K562 (cell line): ENCODE measurements around the gene STARD8. TPM values are rescaled to one million over a fixed set of nuclear protein-coding genes. Genes with fewer than 3 reads are reported as not detected.

Experiments
- ATAC-seq: fragments of 200-7000 bp; cut with Tn5 transposase; 3 replicates; pipeline ENCODE4 v1.9.1; 2020; ENCODE audit warnings: moderate library complexity
- BruUV-seq: library from RNA; stranded (reverse); fragments of 400-500 nt; replicated peaks from 2 replicates; lab custom pipeline; 2021; lab: Mats Ljungman, UMichigan
- CTCF ChIA-PET: fragments of 300-600 bp; formaldehyde crosslinking; extraction: SDS; loops from one replicate; lab custom pipeline; 2021; ENCODE audit warnings: low intra/inter-chr PET ratio; lab: Yijun Ruan, JAX
- POLR2A ChIA-PET: fragments of 300-600, 350-650 bp; sonication (Branson Sonifier 250); formaldehyde crosslinking; extraction: SDS; loops from one replicate; lab custom pipeline; 2021; ENCODE audit warnings: antibody characterized with exemption, inconsistent platforms; lab: Yijun Ruan, JAX
- DNase-seq, 4 experiments: peaks; one replicate each; pipeline versions ENCODE4 v3.0.0 to v3.0.0-alpha.2; 2011 to 2018; ENCODE audit warnings: low spot score in 3 of 4, mixed read lengths in 3 of 4; ENCODE audit errors: extremely low read depth in 1 of 4
- FAIRE-seq: peaks from 2 replicates; lab custom pipeline; 2011; peaks lifted over from hg19 to GRCh38; lab: Jason Lieb, UNC
- H2AFZ ChIP-seq: 2 replicates; pipeline ENCODE4 v1.6.0; 2011; ENCODE audit warnings: low read depth, low read length, control low read depth, inconsistent platforms
- H3K27ac ChIP-seq: fragments of 200-600 bp; 3 replicates; pipeline ENCODE4 v1.8.0; 2011; ENCODE audit warnings: low read depth, mild to moderate bottlenecking, control low read depth, inconsistent platforms, low read length, moderate library complexity, mixed read lengths; ENCODE audit errors: extremely low read depth
- H3K27me3 ChIP-seq, 2 experiments: fragments of 300-600 bp in 1 of 2; 2 replicates in 1 of 2; 3 replicates in 1 of 2; pipeline versions ENCODE4 v1.6.0 to v1.8.0; 2011; ENCODE audit warnings: inconsistent platforms in 2 of 2, low read length in 2 of 2, mild to moderate bottlenecking in 1 of 2, mixed read lengths in 1 of 2, moderate library complexity in 1 of 2; ENCODE audit not compliant: control insufficient read depth in 2 of 2, insufficient read depth in 2 of 2
- H3K36me3 ChIP-seq: fragments of 300-600 bp; 3 replicates; pipeline ENCODE4 v1.8.0; 2011; ENCODE audit warnings: mild to moderate bottlenecking, low read length, inconsistent platforms; ENCODE audit not compliant: control insufficient read depth, insufficient read depth
- H3K4me1 ChIP-seq, 2 experiments: fragments of 200-600 bp in 1 of 2; replicated peaks in 1 of 2; 2 replicates in 1 of 2; 3 replicates in 1 of 2; pipeline versions ENCODE4 v1.5.1 to v1.8.0; 2011; ENCODE audit warnings: inconsistent platforms in 2 of 2, low read length in 2 of 2, mild to moderate bottlenecking in 1 of 2, mixed read lengths in 1 of 2, moderate library complexity in 1 of 2; ENCODE audit not compliant: control insufficient read depth in 2 of 2, insufficient read depth in 2 of 2
- H3K4me2 ChIP-seq: 2 replicates; pipeline ENCODE4 v1.6.1; 2011; ENCODE audit warnings: low read length, control low read depth, inconsistent platforms, mixed read lengths; ENCODE audit not compliant: insufficient read depth
- H3K4me3 ChIP-seq: fragments of 200-600 bp; sonication (generic), shearing (Covaris generic); 2 replicates; pipeline ENCODE4 v1.5.1; 2016; ENCODE audit warnings: control low read depth, inconsistent platforms
- H3K79me2 ChIP-seq: fragments of 200-600 bp; 3 replicates; pipeline ENCODE4 v1.8.0; 2011; ENCODE audit warnings: low read length, inconsistent platforms; ENCODE audit not compliant: control insufficient read depth, insufficient read depth
- H3K9ac ChIP-seq, 2 experiments: 2 replicates each; pipeline versions ENCODE4 v1.6.0 to v1.6.1; 2011; ENCODE audit warnings: low read depth in 2 of 2, low read length in 2 of 2, control low read depth in 1 of 2, inconsistent platforms in 1 of 2, mild to moderate bottlenecking in 1 of 2, mixed read lengths in 1 of 2; ENCODE audit not compliant: insufficient read depth in 1 of 2
- H3K9me1 ChIP-seq: one replicate; pipeline ENCODE4 v1.6.0; 2011; ENCODE audit warnings: inconsistent platforms, mild to moderate bottlenecking, low read length, moderate library complexity; ENCODE audit not compliant: control insufficient read depth, insufficient read depth
- H3K9me3 ChIP-seq: replicated peaks from 2 replicates; pipeline ENCODE4 v1.5.1; 2011; ENCODE audit warnings: low read depth, low read length, inconsistent platforms; ENCODE audit not compliant: control insufficient read depth, insufficient read depth
- H4K20me1 ChIP-seq: replicated peaks from 2 replicates; pipeline ENCODE4 v1.6.1; 2011; ENCODE audit warnings: low read length, inconsistent platforms, mixed read lengths; ENCODE audit not compliant: control insufficient read depth, insufficient read depth
- ADNP ChIP-seq: fragments of 200-800 bp; sonication (Bioruptor generic); IDR thresholded peaks from 2 replicates; pipeline ENCODE4 v1.6.1; 2016; ENCODE audit warnings: missing genetic modification characterization, missing compliant biosample characterization
- CHCHD3 ChIP-seq: fragments of 250-450 bp; sonication (Bioruptor Pico); IDR thresholded peaks from 2 replicates; pipeline ENCODE4 v2.1.2; 2022; ENCODE audit warnings: mild to moderate bottlenecking
- EWSR1 ChIP-seq: fragments of 450-650 bp; IDR thresholded peaks from 2 replicates; pipeline ENCODE4 v1.6.1; 2018; ENCODE audit warnings: borderline replicate concordance, mild to moderate bottlenecking, low read depth, moderate library complexity; ENCODE audit not compliant: partially characterized antibody
- GATAD2B ChIP-seq: fragments of 450-650 bp; IDR thresholded peaks from 2 replicates; pipeline ENCODE4 v1.6.1; 2017; ENCODE audit warnings: mild to moderate bottlenecking, borderline replicate concordance
- HDAC1 ChIP-seq, 2 experiments: fragments of 450-650 bp; IDR thresholded peaks; 2 replicates each; pipeline ENCODE4 v1.6.1; 2016 to 2017; ENCODE audit warnings: inconsistent platforms in 1 of 2, mild to moderate bottlenecking in 1 of 2, moderate library complexity in 1 of 2
- HMBOX1 ChIP-seq: sonication (generic); IDR thresholded peaks from 2 replicates; pipeline ENCODE4 v1.6.1; 2016
- PCBP2 ChIP-seq: fragments of 200-400 bp; formaldehyde crosslinking; IDR thresholded peaks from 2 replicates; pipeline ENCODE4 v1.6.1; 2018; ENCODE audit warnings: low read length, low read depth, mild to moderate bottlenecking, moderate library complexity; ENCODE audit not compliant: poor library complexity, severe bottlenecking
- ZNF217 ChIP-seq: sonication (generic); formaldehyde crosslinking; IDR thresholded peaks from 2 replicates; pipeline ENCODE4 v1.8.0; 2022; ENCODE audit warnings: mild to moderate bottlenecking, missing genetic modification reagents
- ZNF589 ChIP-seq: fragments of 200-800 bp; sonication (Bioruptor generic); IDR thresholded peaks from 2 replicates; pipeline ENCODE4 v1.6.1; 2016; ENCODE audit warnings: low read depth, missing genetic modification characterization, missing compliant biosample characterization
- WGBS: fragments of 100-300 bp; shearing (Covaris generic); methylation state at CpG from one replicate; pipeline ENCODE4 v1.1.6; 2016; ENCODE audit warnings: low coverage, mixed read lengths; ENCODE audit not compliant: insufficient coverage; ENCODE audit errors: missing lambda C conversion rate; 5-methylcytosine and 5-hydroxymethylcytosine counted together
- in situ Hi-C: fragments of 300-500 bp; cut with MboI; formaldehyde crosslinking; loops from 4 replicates; pipeline ENCODE4 v1.15.0; 2018; ENCODE audit warnings: inconsistent platforms, mixed read lengths
- intact Hi-C: fragments of 100-400 bp; cut with micrococcal nuclease; formaldehyde crosslinking; loops from 2 replicates; pipeline ENCODE4 v1.14.2; 2022
- polyA plus RNA-seq, 8 experiments: library from polyadenylated mRNA; depleted of rRNA in 4 of 8; stranded (reverse) in 5 of 8; unstranded in 3 of 8; fragments of >200 nt; fragmentation: Nextera tagmentation in 2 of 8; fragmentation: Illumina TruSeq in 1 of 8; extraction: Ambion mirVana in 2 of 8; extraction: Trizol in 1 of 8; gene quantifications; 2 replicates each; pipeline versions ENCODE4 v1.2.1 to v1.2.3, GENCODE V29; 2011 to 2014; ENCODE audit warnings: inconsistent platforms in 1 of 8, missing spikeins in 1 of 8
- total RNA-seq, 7 experiments: library from RNA; depleted of rRNA in 6 of 7; stranded (reverse); fragments of >200 nt in 6 of 7; fragmentation: Illumina TruSeq in 2 of 7; extraction: Trizol in 2 of 7; gene quantifications; 2 replicates each; pipeline versions ENCODE4 v1.2.1 to v1.2.3, GENCODE V29; 2011 to 2021; ENCODE audit warnings: low replicate concordance in 1 of 7

Gene STARD8
- total and polyA plus RNA-seq, 9 of the 15 experiments (the other 6 are each of a cell fraction or from before 2014, with no cell fraction given), result 1.6 to 35.0 (median 15.9) TPM

DNA sequence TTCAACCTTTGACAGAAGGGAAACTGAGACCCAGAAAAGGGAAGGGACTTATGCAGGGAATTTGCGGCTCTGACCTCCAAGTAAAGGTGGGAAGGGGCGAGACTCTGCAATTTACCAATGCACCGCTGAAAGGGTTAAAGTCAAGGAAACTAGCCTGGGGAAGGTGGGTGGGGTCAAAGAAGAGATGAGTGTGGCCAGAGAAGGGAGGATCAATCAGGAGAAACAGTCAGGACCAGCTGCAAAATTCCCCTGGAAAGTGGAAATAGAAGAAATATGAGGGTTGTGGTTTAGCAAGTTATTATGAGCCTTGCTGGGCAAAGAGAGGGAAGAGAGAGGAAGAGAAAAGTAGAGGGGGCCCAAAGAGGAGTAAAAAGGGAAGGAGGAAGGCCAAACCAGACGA, 30.5 kb downstream of the STARD8 start (continued):
- no peak for TF ChIP-seq HMBOX1
- TF ChIP-seq CHCHD3 (CRISPR knock-in tag), result no peak
- no peak for TF ChIP-seq GATAD2B

GRCh38 chrX:68681443-68681941, 34.0 kb downstream of the STARD8 start:
- in situ Hi-C loops (no loop called here), intact Hi-C loops (no loop called here)
- BruUV-seq, result no TSS peak
- ChIA-PET POLR2A (no interaction called here), CTCF (no interaction called here)
- H3K27ac ChIP-seq, result no peak overlapping the region
- H3K4me1 ChIP-seq, result peaks cover 16 to 17% of the 10 kb centered on the region in 2 experiments; a peak in 4 of 5 replicates
- no peak overlapping the region for H2AFZ ChIP-seq
- no peak overlapping the region for H3K4me2 ChIP-seq
- no peak for ATAC-seq
- WGBS, result 36% methylated on average over 2 of the region's 2 CpGs
- no peak overlapping the region for H3K4me3 ChIP-seq
- no peaks in the 10 kb centered on the region for H4K20me1 ChIP-seq
- H3K9ac ChIP-seq, result no peak overlapping the region
- H3K9me1 ChIP-seq, result no peaks in the 10 kb centered on the region
- no peaks in the 10 kb centered on the region for H3K79me2 ChIP-seq
- no peak for FAIRE-seq
- no peaks in the 10 kb centered on the region; a peak in 1 of 5 replicates for H3K27me3 ChIP-seq
- no peaks in the 10 kb centered on the region; the same call in 2 of the 3 replicates for H3K36me3 ChIP-seq
- TF ChIP-seq ZNF217 (no peak), ADNP (tag) (no peak), ZNF589 (no peak), EWSR1 (no peak), HDAC1 (IDR thresholded peaks at IDR 0.05) (no peak), PCBP2 (no peak)
- DNase-seq, result no peak
- H3K9me3 ChIP-seq, result no peaks in the 10 kb centered on the region
